Right hindlimb (tissue), 1 donor: Measurements from ENCODE around the gene CNN2.

ENCODE experiments used
- DNase-seq: peaks from one replicate; pipeline ENCODE4 v3.0.0-alpha.2; 2018

CNN2 gene

DNA sequence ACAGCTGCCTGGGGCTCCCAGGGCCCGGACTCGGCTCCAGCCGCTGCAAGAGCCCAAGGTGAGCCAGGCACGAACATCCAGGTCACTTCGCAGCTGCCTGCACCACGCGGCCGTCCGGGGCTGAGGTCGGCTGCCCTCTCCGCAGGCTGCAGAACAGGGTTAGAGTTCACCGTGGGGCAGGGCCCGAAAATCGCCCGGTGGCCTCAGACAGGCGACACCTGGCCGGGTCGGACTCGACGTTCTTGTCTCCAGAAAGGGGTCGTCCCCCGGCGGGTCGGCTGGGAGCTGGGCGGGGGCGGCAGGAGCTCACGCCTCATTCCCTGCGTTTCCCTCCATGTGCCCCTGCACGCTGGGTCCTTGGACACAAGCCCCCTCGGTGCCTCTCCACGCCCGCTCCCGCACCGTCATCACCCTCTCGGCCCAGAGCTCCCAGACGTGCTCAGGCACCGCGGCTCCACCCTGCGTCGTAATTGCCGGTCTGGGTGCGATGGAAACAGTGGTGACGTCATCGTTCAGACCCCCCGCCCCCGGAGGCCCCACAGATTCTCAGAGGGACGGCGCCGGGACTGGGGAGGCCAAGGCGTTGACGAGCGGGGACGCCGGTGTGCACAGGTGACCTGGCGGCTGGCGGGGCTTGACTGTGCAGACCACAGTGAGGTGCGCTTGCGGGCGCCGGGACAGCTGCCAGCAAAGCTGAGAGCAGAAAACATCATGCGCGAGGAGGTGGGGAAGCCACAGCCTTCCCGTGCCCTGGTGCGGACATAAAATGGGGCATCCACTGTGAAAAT, 30.2 kb upstream of the CNN2 start:
- DNase-seq, result no peak

GRCh38 chr19:998064-998463, 28.3 kb upstream of the CNN2 start:
- no peak for DNase-seq

GRCh38 chr19:999379-999719, 27.1 kb upstream of the CNN2 start:
- no peak for DNase-seq

- DNase-seq, result no peak
These were observed 26.3 kb upstream of the CNN2 start, which contains the start of gene GRIN3B for GRCh38 chr19:1000095-1000494. TSS of gene GRIN3B (plus strand) at chr19:1000419. CDS start at chr19:1000438, 19 bp downstream.

DNA sequence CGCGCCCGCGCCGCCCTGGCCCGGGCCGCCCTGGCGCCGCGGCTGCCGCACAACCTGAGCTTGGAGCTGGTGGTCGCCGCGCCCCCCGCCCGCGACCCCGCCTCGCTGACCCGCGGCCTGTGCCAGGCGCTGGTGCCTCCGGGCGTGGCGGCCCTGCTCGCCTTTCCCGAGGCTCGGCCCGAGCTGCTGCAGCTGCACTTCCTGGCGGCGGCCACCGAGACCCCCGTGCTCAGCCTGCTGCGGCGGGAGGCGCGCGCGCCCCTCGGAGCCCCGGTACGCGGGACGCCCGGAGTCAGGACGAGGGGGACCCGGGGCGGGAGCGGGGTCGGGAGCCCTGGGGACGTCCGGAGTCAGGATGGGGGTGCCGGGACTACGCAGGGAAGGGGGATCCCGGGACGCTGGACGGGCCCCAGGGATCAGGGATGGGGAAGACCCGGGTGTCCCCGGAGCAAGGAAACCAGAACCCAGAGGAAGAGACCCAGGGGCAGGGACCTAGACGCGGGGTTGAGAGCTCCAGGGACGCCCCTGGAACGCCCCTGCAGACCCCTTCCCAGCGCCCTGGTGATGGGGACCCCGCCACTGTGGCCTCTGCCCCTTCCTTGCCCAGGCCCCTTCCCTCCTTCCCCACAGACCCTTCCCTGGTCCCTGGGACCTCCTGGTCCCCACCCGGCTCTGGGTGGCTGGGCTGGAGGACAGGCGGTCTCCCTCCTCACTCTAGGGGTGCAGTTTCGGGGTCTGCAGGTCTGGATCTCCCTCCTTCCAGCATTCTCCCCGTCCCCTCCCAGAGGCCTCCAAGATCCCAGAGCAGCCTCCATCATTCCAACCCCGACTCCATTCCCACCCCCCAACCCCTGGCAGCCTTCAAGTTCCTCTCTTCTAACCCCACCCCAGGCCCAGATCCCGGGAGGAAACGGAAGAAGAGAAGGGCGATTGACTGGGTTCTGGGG, 25.5 kb upstream of the CNN2 start:
- no peak for DNase-seq

GRCh38 chr19:1001538-1002166, 24.8 kb upstream of the CNN2 start:
- no peak for DNase-seq

GRCh38 chr19:1002600-1002999, 23.8 kb upstream of the CNN2 start:
- DNase-seq, result no peak

DNA sequence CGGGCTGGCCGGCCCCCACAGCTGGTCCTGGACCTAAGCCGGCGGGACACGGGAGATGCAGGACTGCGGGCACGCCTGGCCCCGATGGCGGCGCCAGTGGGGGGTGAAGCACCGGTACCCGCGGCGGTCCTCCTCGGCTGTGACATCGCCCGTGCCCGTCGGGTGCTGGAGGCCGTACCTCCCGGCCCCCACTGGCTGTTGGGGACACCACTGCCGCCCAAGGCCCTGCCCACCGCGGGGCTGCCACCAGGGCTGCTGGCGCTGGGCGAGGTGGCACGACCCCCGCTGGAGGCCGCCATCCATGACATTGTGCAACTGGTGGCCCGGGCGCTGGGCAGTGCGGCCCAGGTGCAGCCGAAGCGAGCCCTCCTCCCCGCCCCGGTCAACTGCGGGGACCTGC, 23.1 kb upstream of the CNN2 start:
- DNase-seq, result no peak

DNA sequence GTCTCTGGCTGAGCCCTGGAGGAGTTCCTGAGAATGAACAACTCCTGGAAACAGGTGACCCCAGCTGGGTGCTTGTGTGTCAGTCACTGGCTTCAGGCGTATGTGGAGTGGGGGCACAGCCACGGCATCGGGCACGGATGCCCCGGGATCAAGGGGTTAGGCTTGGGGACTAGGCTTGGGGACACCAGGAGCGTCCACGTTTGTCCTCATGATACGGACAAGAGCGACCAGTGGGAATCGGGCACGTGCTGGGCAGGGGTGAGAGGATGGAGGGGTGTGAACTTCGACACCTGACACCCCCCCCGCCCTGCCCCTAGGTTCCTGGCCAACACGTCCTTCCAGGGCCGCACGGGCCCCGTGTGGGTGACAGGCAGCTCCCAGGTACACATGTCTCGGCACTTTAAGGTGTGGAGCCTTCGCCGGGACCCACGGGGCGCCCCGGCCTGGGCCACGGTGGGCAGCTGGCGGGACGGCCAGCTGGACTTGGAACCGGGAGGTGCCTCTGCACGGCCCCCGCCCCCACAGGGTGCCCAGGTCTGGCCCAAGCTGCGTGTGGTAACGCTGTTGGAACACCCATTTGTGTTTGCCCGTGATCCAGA, 22.1 kb upstream of the CNN2 start:
- DNase-seq, result no peak

- no peak for DNase-seq
These were observed 21.4 kb upstream of the CNN2 start for GRCh38 chr19:1004803-1005664.

DNA sequence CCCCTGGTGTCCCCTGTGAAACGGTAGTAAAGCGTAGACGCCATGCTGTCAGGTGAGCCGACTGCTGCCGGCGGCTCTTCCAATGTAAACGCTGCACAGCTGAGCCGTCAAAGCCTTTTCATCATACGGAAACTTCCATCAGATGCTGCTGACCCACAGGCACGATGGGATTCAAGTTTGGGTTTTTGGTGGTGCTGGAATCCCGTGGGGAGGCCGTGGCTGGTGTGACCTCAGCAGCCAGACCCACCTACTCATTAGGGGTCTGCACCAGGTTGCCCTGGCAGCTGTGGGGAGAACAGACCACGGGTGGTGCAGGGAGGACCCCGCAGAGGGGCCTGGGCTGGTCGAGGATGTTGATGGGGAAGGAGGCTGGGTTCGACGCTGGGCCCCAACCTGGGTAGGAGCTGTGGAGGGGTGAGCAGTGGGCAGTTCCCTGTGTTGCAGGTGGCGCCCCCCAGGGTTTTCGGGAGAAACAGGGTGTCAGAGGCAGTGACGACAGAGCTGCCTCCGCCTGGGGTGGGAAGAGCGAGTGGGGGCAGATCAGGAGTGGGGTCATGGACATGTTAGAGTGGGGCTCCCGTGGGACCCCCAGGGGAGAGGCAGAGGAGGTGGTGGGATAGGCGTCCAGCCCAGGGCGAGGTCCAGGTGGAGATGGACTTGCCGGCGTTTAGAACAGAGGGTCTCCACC, 19.6 kb upstream of the CNN2 start:
- DNase-seq, result no peak

GRCh38 chr19:1007399-1008251, 18.8 kb upstream of the CNN2 start:
- DNase-seq, result no peak

DNA sequence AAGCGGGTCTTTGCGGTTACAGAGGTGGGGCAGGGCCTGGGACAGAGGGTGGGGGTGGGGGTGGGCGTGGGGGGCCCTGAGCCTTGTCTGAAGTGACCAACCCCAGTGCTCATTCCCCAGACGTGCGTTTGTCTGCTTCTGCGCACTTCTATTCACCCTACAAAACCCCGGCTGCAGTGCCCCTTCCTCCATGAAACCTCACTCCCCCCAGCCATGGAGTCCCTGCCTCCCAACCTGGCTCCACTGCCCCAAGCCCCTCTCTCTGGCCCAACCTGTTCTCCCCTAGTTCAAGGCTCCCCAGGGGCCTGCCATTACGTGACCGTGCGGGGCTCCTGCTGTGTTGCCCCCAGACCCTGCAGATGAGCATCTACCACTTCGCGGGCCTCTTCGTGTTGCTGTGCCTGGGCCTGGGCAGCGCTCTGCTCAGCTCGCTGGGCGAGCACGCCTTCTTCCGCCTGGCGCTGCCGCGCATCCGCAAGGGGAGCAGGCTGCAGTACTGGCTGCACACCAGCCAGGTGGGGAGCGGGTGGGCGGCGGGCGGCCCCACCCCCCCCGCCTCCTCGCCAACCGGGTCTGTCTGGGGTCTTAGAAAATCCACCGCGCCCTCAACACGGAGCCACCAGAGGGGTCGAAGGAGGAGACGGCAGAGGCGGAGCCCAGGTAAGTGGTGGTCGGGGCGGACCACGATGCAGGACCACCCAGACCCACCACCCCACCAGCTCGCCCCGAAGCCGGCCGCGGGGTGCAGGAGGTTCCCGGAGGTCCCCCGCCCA, 18.0 kb upstream of the CNN2 start:
- no peak for DNase-seq

GRCh38 chr19:1009041-1009980, 17.1 kb upstream of the CNN2 start:
- peak; percentile 68 for DNase-seq

DNA sequence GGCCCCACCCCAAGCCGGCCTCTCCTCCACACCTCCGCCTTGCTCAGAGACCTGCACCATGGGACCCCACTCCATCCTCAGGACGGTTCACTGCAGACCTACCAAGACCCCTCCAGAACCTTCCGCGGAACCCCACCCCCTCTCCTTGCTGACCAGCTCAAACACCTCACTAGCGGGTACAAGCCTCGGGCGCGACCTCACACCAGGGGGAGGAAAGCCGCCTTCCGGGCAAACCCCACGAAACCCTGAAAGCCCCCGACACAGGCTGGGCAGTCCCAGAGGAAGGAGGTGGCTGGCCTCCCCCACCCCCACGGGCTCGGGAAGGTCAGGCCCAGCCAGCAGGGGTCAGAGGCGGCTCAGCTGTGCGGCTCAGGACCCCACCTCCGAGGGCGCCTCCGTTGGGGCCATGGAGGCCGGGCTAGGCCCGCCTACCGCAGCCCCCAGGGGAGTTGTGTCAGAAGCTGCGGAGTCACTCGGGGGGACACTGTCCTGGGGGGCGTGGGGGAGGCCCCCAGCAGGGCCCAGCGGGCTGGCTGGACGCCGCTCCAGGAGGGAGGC, 16.3 kb upstream of the CNN2 start:
- DNase-seq, result no peak

GRCh38 chr19:1010586-1011510, 15.6 kb upstream of the CNN2 start:
- no peak for DNase-seq

- DNase-seq, result no peak
These were observed 14.5 kb upstream of the CNN2 start for GRCh38 chr19:1011831-1012333.
